Activated T-helper 9 cell treated with anti-CD3 and anti-CD28 coated beads, Interleukin-2, amount 50 U/mL, for 16 hours (primary cell): Measurements from ENCODE around the gene MRTFB.
"Not testable (repeated sequence)": the region's sequence is repeated elsewhere in the genome, so short reads cannot be mapped to it uniquely, and the experiment has no call there.

ENCODE experiments used
- DNase-seq: peaks from one replicate; pipeline ENCODE4 v3.0.0-alpha.2; 2020; ENCODE audit warnings: low read depth

Gene MRTFB

GRCh38 chr16:14133907-14134306 is 62.8 kb downstream of the MRTFB start:
- no peak for DNase-seq

- DNase-seq = no peak
Observed at GRCh38 chr16:14135704-14136103, 64.6 kb downstream of the MRTFB start.

- no peak for DNase-seq
Observed at GRCh38 chr16:14139872-14140271, 68.8 kb downstream of the MRTFB start.

GRCh38 chr16:14140923-14141322 is 69.8 kb downstream of the MRTFB start:
- DNase-seq = no peak

GRCh38 chr16:14146445-14146844 is 75.3 kb downstream of the MRTFB start:
- no peak for DNase-seq

GRCh38 chr16:14148016-14148415 is 76.9 kb downstream of the MRTFB start:
- no peak for DNase-seq

- no peak for DNase-seq
Observed at GRCh38 chr16:14148569-14148968, 77.5 kb downstream of the MRTFB start.

GRCh38 chr16:14150796-14151195 is 79.7 kb downstream of the MRTFB start:
- DNase-seq = no peak

- DNase-seq = no peak
Observed at GRCh38 chr16:14151256-14152030, 80.3 kb downstream of the MRTFB start.

- no peak for DNase-seq
Observed at GRCh38 chr16:14155572-14156190, 84.6 kb downstream of the MRTFB start.

- DNase-seq = no peak
Observed at GRCh38 chr16:14164916-14165662, 94.0 kb downstream of the MRTFB start.

- DNase-seq = no peak
Observed at GRCh38 chr16:14168146-14168545, 97.0 kb downstream of the MRTFB start.

GRCh38 chr16:14172200-14172809 is 101.2 kb downstream of the MRTFB start:
- DNase-seq = no peak

GRCh38 chr16:14175086-14175485 is 104.0 kb downstream of the MRTFB start:
- no peak for DNase-seq

GRCh38 chr16:14177704-14178103 is 106.6 kb downstream of the MRTFB start:
- DNase-seq = no peak

GRCh38 chr16:14179116-14179515 is 108.0 kb downstream of the MRTFB start:
- DNase-seq = no peak

GRCh38 chr16:14180481-14180944 is 109.4 kb downstream of the MRTFB start:
- DNase-seq = no peak

- DNase-seq = no peak
Observed at GRCh38 chr16:14181371-14182050, 110.4 kb downstream of the MRTFB start.

- no peak for DNase-seq
Observed at GRCh38 chr16:14182999-14183398, 111.9 kb downstream of the MRTFB start.

GRCh38 chr16:14183962-14184361 is 112.8 kb downstream of the MRTFB start:
- not testable (repeated sequence) for DNase-seq

GRCh38 chr16:14186007-14186794 is 115.1 kb downstream of the MRTFB start:
- no peak for DNase-seq
